HUES64 (cell line): ENCODE results near the gene CXXC1.

Experiments used
- H3K27ac ChIP-seq: 2 replicates; pipeline ENCODE4 v1.7.0; 2013; ENCODE audit warnings: low read depth, low read length, inconsistent platforms
- H3K27me3 ChIP-seq: 2 replicates; pipeline ENCODE4 v1.6.1; 2013; ENCODE audit warnings: mild to moderate bottlenecking, low read length; ENCODE audit not compliant: insufficient read depth
- H3K36me3 ChIP-seq: 2 replicates; pipeline ENCODE4 v1.6.1; 2013; ENCODE audit warnings: mild to moderate bottlenecking, low read length; ENCODE audit not compliant: insufficient read depth
- H3K4me1 ChIP-seq: 2 replicates; pipeline ENCODE4 v1.6.1; 2013; ENCODE audit warnings: mild to moderate bottlenecking, low read length, moderate library complexity; ENCODE audit not compliant: insufficient read depth
- H3K4me3 ChIP-seq: 2 replicates; pipeline ENCODE4 v1.5.1; 2013; ENCODE audit warnings: mild to moderate bottlenecking, low read length, moderate library complexity
- H3K9ac ChIP-seq: 2 replicates; pipeline ENCODE4 v1.6.1; 2013; ENCODE audit warnings: mild to moderate bottlenecking, low read depth, low read length
- H3K9me3 ChIP-seq: 2 replicates; pipeline ENCODE4 v1.6.1; 2013; ENCODE audit warnings: low read depth, low read length; ENCODE audit not compliant: insufficient read depth
- WGBS: fragments of 150-250, 120-280 bp; methylation state at CpG from one replicate; pipeline ENCODE4 v1.1.7; 2013; ENCODE audit warnings: missing lambda C conversion rate; 5-methylcytosine and 5-hydroxymethylcytosine counted together

CXXC1 gene

GRCh38 chr18:50281972-50282520 lies 5.4 kb downstream of the CXXC1 start:
- peak overlapping the region; percentile 88 for H3K27ac ChIP-seq
- H3K9me3 ChIP-seq: no peaks in the 10 kb centered on the region
- 42% methylated on average over 35 of the region's 35 CpGs for WGBS
- H3K36me3 ChIP-seq: peaks cover 65% of the 10 kb centered on the region
- H3K27me3 ChIP-seq: no peaks in the 10 kb centered on the region
- no peaks in the 10 kb centered on the region; the same call in 1 of the 2 replicates for H3K4me1 ChIP-seq
- peak overlapping the region; percentile 82 for H3K9ac ChIP-seq
- H3K4me3 ChIP-seq: peak overlapping the region; percentile 97

- Histone ChIP-seq H3K27me3 (no peaks in the 10 kb centered on the region), H3K36me3 (peaks cover 71% of the 10 kb centered on the region)
- WGBS: under 1% methylated on average over 63 of the region's 63 CpGs
Measured at GRCh38 chr18:50281295-50281971, 6.1 kb downstream of the CXXC1 start, which contains the start of gene MBD1. Gene MBD1, minus strand, starts transcription at chr18:50281523. Its CDS starts 1,531 bp downstream, at chr18:50279992.

DNA sequence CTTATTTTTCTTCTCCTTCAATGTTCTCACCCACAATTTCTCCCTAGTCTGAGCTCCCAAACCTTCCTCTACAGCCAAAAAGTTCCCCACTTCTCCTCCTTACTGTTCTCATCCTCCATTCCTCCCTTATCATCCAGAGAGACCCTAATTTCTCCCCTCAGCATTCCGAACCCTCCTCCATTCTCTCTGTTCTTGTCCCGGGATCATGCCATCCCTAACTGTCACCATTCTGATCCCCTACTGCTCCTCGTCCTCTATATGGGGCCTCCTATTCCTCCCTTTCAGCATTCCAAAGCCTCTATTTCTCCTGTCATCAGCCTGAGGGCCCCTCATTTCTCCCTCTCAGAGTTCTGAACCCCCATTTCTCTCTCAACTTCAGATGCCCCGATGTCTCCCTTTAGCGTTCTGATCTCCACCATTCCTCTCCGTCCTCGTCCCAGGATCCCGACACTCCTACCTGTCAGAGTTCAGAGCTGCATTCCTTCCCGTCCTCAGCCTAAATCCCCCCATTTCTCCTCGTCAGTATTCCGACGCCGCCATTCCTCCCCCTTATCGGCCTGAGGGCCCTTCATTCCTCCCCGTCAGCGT lies 6.7 kb downstream of the CXXC1 start:
- WGBS: 3% methylated on average over 16 of the region's 16 CpGs
- Histone ChIP-seq H3K27ac (peak overlapping the region; percentile 88), H3K36me3 (peaks cover 76% of the 10 kb centered on the region), H3K4me3 (peak overlapping the region; percentile 97), H3K9me3 (no peaks in the 10 kb centered on the region), H3K4me1 (no peaks in the 10 kb centered on the region; the same call in 1 of the 2 replicates), H3K27me3 (no peaks in the 10 kb centered on the region), H3K9ac (peak overlapping the region; percentile 82)

More at GRCh38 chr18:50281295-50281971, 6.1 kb downstream of the CXXC1 start, which contains the start of gene MBD1:
- peak within 1 kb of the TSS; percentile 97 for H3K4me3 ChIP-seq
- peak within 1 kb of the TSS; percentile 88 for H3K27ac ChIP-seq
- no peaks in the 10 kb centered on the region for H3K9me3 ChIP-seq
- H3K4me1 ChIP-seq: no peaks in the 10 kb centered on the region; the same call in 1 of the 2 replicates
- peak within 1 kb of the TSS; percentile 82 for H3K9ac ChIP-seq

DNA sequence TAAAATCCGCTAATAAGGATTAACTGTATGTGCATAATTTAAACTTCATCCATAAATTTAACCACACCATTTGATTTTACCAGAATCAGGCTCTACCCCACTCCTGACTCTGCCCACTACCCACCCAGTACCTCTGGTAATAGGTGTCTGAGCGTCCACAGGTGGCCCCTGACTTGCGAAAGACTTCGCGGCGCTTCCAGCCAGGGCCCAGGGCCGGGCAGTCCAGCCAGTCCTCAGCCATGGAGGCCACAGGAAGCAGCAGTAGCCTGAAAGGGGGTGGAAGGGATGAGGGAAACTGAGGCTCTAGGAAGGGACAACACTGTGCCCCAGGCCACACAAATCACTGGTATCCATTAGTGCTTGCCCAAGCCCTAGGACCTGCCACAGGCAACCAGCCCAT lies 7.7 kb downstream of the CXXC1 start:
- Histone ChIP-seq H3K9ac (no peak overlapping the region), H3K4me1 (no peaks in the 10 kb centered on the region; the same call in 1 of the 2 replicates), H3K36me3 (peaks cover 76% of the 10 kb centered on the region), H3K9me3 (no peaks in the 10 kb centered on the region), H3K4me3 (0 out of 2 replicates have a peak overlapping the region, but pooled peaks have one; percentile 97), H3K27ac (no peak overlapping the region), H3K27me3 (no peaks in the 10 kb centered on the region)
- 95% methylated on average over 7 of the region's 7 CpGs for WGBS

DNA sequence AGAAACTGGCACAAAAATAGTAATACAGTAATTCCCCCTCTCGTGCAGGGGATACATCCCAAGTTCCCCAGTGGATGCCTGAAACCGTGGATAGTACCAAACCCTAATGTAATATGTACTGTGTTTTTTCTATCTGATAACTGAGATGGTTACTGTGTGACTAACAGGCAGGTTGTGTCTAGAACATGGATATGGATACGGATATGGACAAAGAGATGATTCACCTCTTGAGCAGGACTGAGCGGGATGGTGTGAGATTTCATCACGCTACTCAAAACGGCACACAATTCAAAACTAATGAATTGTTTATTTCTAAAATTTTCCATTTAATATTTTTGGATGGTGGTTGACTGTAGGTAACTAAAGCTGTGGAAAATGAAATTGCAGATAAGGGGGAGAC lies 9.6 kb downstream of the CXXC1 start:
- WGBS: 86% methylated on average over 4 of the region's 6 CpGs
- no peaks in the 10 kb centered on the region for H3K9me3 ChIP-seq
- peaks cover 76% of the 10 kb centered on the region for H3K36me3 ChIP-seq
- no peaks in the 10 kb centered on the region for H3K27me3 ChIP-seq
- no peaks in the 10 kb centered on the region; the same call in 1 of the 2 replicates for H3K4me1 ChIP-seq
- H3K9ac ChIP-seq: no peak overlapping the region
- H3K27ac ChIP-seq: no peak overlapping the region
- H3K4me3 ChIP-seq: no peak overlapping the region

DNA sequence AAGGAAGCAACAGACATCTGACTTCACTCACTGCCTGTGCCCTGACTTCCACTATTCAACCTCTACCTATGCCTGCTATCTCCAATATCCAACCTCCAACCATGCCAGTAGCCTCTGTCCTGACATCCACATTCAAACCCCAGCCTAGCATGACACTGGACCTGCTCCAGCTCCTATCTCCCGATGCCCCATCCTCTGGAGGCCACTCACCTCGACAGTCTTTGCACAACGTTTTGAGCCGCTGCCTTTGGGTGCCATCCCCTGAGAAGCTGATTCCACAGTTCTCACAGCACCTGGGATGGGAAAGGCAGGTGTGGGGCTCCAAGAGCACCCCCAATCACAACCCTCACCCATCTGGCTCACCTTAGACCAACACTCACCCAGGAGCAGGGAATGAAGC lies 11.0 kb downstream of the CXXC1 start:
- no peaks in the 10 kb centered on the region; the same call in 1 of the 2 replicates for H3K4me1 ChIP-seq
- H3K9ac ChIP-seq: no peak overlapping the region
- no peaks in the 10 kb centered on the region for H3K9me3 ChIP-seq
- H3K4me3 ChIP-seq: no peak overlapping the region
- H3K36me3 ChIP-seq: peaks cover 83% of the 10 kb centered on the region
- 98% methylated on average over 4 of the region's 4 CpGs for WGBS
- no peak overlapping the region for H3K27ac ChIP-seq
- H3K27me3 ChIP-seq: no peaks in the 10 kb centered on the region

GRCh38 chr18:50275503-50276036 lies 11.9 kb downstream of the CXXC1 start:
- Histone ChIP-seq H3K4me1 (no peaks in the 10 kb centered on the region; the same call in 1 of the 2 replicates), H3K4me3 (no peak overlapping the region), H3K9me3 (no peaks in the 10 kb centered on the region), H3K36me3 (peaks cover 91% of the 10 kb centered on the region), H3K27me3 (no peaks in the 10 kb centered on the region), H3K9ac (no peak overlapping the region), H3K27ac (no peak overlapping the region)
- WGBS: 97% methylated on average over 19 of the region's 19 CpGs

- 95% methylated on average over 10 of the region's 10 CpGs for WGBS
- H3K27me3 ChIP-seq: no peaks in the 10 kb centered on the region
- H3K9me3 ChIP-seq: no peaks in the 10 kb centered on the region
- peaks cover 97% of the 10 kb centered on the region for H3K36me3 ChIP-seq
- H3K27ac ChIP-seq: no peak overlapping the region
- H3K4me3 ChIP-seq: no peak overlapping the region
- no peaks in the 10 kb centered on the region for H3K4me1 ChIP-seq
- no peak overlapping the region for H3K9ac ChIP-seq
Measured at GRCh38 chr18:50274941-50275340, 12.6 kb downstream of the CXXC1 start.

DNA sequence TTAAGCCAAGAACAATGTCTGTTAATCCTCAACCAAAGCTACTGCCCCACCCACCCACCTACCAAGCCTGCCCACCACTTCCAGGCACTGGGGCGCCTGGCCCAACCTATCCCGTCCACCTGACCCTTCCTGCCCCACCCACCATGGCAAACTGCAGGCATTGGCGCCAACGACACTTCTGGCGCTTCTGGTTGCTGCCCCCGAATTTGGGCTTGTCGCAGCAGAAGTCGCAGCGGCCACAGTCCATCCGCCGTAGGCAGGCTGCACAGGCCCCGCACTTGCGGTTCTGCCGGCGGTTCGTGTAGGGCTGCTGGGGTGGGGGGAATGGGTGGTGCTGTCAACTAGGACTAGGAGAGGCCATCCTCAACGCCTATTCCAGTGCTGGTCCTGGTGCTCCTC lies 13.4 kb downstream of the CXXC1 start:
- Histone ChIP-seq H3K36me3 (peaks cover 100% of the 10 kb centered on the region), H3K9ac (no peak overlapping the region), H3K4me3 (no peak overlapping the region), H3K9me3 (no peaks in the 10 kb centered on the region), H3K27ac (no peak overlapping the region), H3K4me1 (no peaks in the 10 kb centered on the region), H3K27me3 (no peaks in the 10 kb centered on the region)
- WGBS: 96% methylated on average over 17 of the region's 17 CpGs

DNA sequence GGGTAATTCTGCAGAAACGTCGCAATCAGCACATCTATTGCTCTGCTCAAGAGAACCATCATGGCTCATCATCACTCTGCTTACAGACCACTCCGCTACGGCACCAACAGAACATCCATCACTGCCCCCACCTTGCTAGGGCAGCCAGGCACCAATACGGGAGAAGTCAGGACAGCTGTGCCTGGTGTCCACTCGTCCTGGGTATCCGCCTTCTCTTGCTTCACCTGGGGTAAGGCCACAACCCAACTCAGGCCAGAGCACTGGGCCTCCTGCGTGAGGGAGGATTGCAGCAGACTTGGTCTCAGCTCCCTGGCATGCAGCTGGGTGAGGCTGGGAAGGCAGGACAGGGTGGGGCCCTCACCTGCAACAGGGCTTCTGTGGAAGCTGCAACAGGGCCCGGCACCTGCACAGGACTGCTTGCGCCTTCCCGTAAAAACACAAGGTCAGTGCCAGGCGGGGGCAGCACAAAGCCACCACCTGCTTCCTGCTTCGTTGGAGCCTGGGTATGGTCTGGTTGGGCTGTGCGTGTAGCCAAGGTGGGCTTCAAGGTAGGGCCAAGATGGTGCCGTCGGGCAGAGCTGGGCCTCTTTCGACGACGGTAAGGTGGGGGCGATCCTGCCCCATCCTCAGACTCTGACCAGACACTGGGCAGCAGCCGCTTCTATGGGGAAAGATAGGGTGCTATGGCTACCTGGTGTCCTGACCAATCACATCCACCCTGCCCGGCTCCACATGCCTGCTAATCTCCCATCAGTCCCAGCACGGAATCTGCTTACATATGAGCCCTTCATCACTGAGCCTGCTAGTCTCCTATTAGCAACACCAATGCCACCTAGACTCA lies 14.1 kb downstream of the CXXC1 start:
- peaks cover 98% of the 10 kb centered on the region for H3K36me3 ChIP-seq
- H3K27me3 ChIP-seq: no peaks in the 10 kb centered on the region
- no peak overlapping the region for H3K9ac ChIP-seq
- no peaks in the 10 kb centered on the region for H3K4me1 ChIP-seq
- 94% methylated on average over 23 of the region's 23 CpGs for WGBS
- no peaks in the 10 kb centered on the region for H3K9me3 ChIP-seq
- H3K4me3 ChIP-seq: no peak overlapping the region
- no peak overlapping the region for H3K27ac ChIP-seq
